Stimulated activated naive B cell treated with anti-CD40 and anti-IgM and Interleukin-4, amounts not matched to agents 10 μg/mL and 1 μg/mL and 100 μg/mL, for 72 hours (primary cell): Measurements from ENCODE around the gene ADIRF.
A peak's percentile ranks its signal among the peaks of the same experiment; 100 is the strongest.

Experiments used
- ATAC-seq, 2 donors: fragments of 150-1000 bp; cut with Tn5 transposase; replicated peaks; 2 replicates each; pipeline ENCODE4 v1.10.0; 2021; ENCODE audit warnings: moderate library complexity in 1 of 2
- DNase-seq: peaks from one replicate; pipeline ENCODE4 v3.0.0; 2021
- H3K27ac Mint-ChIP-seq: one replicate; pipeline ENCODE4 v1.8.0; 2022; ENCODE audit warnings: mild to moderate bottlenecking, mixed read lengths
- H3K27me3 Mint-ChIP-seq, 2 donors: one replicate each; pipeline ENCODE4 v1.8.0; 2022; ENCODE audit warnings: mixed read lengths in 2 of 2
- H3K36me3 Mint-ChIP-seq, 2 donors: one replicate each; pipeline ENCODE4 v1.8.0; 2022; ENCODE audit warnings: mixed read lengths in 2 of 2, mild to moderate bottlenecking in 1 of 2
- H3K4me1 Mint-ChIP-seq, 2 donors: one replicate each; pipeline ENCODE4 v1.8.0; 2022; ENCODE audit warnings: mixed read lengths in 2 of 2, mild to moderate bottlenecking in 1 of 2
- H3K4me3 Mint-ChIP-seq, 2 donors: one replicate each; pipeline ENCODE4 v1.8.0; 2022; ENCODE audit warnings: mild to moderate bottlenecking in 2 of 2, mixed read lengths in 2 of 2, moderate library complexity in 1 of 2
- H3K9me3 Mint-ChIP-seq, 2 donors: one replicate each; pipeline ENCODE4 v1.8.0; 2022; ENCODE audit warnings: mixed read lengths in 2 of 2, mild to moderate bottlenecking in 1 of 2

Gene ADIRF

DNA sequence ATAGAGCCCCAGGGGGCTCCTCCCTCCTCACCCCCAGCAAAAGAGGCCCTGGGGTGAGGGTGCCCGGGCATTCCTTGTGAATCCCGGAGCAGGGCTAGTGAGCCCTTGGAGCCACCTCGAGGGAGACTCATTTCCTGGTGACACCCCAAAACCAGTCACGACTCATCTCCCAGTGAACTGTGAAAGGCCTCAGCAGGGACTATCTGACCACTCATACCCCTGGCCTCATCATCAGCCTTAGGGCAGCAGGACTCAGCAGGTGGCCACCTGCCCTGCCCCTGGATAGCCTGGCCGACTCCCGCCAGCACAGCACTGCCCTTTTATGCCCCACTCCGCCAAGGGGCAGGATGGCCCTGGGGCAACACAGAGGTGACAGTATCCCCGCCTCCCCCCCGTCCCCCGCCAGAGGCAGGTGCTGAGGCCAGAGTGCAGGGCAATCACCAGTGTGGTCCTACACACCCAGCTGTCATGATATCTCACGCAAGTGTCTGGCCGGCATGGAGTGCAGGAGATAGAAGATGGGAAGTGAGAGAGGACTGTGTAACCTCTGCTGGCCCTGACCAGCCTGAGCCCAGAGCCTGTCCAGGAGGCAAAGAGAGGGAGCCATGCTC lies 6.7 kb upstream of the ADIRF start:
- no peaks in the 10 kb centered on the region for H3K9me3 Mint-ChIP-seq
- DNase-seq (no peak), ATAC-seq (no peak)
- H3K27ac Mint-ChIP-seq = no peak overlapping the region
- peaks cover 18 to 20% of the 10 kb centered on the region in 2 donors for H3K4me1 Mint-ChIP-seq
- H3K27me3 Mint-ChIP-seq = peaks cover 14 to 22% of the 10 kb centered on the region in 2 donors
- no peaks in the 10 kb centered on the region for H3K36me3 Mint-ChIP-seq
- no peak overlapping the region for H3K4me3 Mint-ChIP-seq

DNA sequence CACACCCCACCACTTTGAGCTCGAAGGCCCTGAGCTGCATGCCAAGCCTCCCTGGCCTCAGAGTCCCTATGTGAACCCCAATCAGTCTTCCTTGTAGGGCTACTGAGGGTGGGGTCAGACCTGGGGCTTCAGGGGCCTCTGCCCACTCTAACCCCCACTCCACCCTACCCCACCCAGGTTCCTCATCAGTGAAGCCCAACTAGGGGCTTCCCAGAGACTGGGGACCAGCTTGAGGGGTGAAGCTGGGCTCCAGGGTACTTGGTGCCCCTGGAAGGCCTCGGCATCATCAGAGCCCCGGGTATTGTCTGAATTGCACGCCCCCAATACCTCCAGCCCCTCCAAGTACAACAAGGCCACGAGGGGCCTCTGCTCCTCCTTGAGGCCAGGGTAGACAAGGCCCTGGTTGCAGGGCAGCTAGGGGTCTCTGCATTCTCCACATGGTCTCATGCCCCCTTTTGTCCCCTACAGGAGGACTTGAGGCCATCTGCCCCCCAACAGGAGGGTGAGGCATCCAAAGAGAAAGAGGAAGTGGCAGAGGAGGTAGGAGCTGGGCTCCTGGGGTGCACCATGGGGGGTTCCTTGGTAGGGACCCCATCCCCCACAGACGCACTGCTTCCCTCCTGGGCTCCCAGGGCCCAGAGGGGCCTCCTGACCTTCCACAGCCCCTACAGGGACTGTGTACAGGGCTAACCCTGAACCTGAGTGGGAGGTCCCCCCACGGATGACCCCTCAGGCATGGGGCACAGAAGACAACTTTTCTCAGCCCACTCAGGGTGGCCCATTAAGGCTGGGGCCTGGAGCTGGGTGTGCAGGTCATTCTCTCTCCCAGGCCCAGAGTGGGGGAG lies 5.9 kb upstream of the ADIRF start:
- Mint-ChIP-seq H3K27me3 (peaks cover 12 to 15% of the 10 kb centered on the region in 2 donors), H3K36me3 (no peaks in the 10 kb centered on the region), H3K9me3 (no peaks in the 10 kb centered on the region), H3K27ac (no peak overlapping the region), H3K4me3 (no peak overlapping the region), H3K4me1 (peaks cover 19 to 21% of the 10 kb centered on the region in 2 donors)
- DNase-seq (no peak), ATAC-seq (no peak)

DNA sequence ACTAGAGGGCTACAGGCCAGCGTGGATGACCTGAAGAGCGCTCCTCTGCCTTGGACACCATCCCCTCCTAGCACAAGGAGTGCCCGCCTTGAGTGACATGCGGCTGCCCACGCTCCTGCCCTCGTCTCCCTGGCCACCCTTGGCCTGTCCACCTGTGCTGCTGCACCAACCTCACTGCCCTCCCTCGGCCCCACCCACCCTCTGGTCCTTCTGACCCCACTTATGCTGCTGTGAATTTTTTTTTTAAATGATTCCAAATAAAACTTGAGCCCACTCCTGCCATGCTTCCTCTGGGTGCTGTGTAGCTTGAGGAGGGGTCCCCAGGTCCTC lies 5.3 kb upstream of the ADIRF start:
- H3K4me1 Mint-ChIP-seq = peaks cover 16 to 23% of the 10 kb centered on the region in 2 donors
- no peak for DNase-seq
- no peak overlapping the region for H3K27ac Mint-ChIP-seq
- no peak overlapping the region for H3K4me3 Mint-ChIP-seq
- no peak for ATAC-seq
- no peaks in the 10 kb centered on the region for H3K36me3 Mint-ChIP-seq
- peaks cover 9 to 12% of the 10 kb centered on the region in 2 donors for H3K27me3 Mint-ChIP-seq
- H3K9me3 Mint-ChIP-seq = no peaks in the 10 kb centered on the region

- H3K27ac Mint-ChIP-seq = peak overlapping the region; percentile 47
- H3K36me3 Mint-ChIP-seq = no peaks in the 10 kb centered on the region
- no peak for DNase-seq
- peaks cover 16 to 25% of the 10 kb centered on the region in 2 donors for H3K4me1 Mint-ChIP-seq
- ATAC-seq = no peak
- peaks cover 8 to 12% of the 10 kb centered on the region in 2 donors for H3K27me3 Mint-ChIP-seq
- no peak overlapping the region for H3K4me3 Mint-ChIP-seq
- H3K9me3 Mint-ChIP-seq = no peaks in the 10 kb centered on the region
Measured at GRCh38 chr10:86963341-86963919, 4.9 kb upstream of the ADIRF start.

GRCh38 chr10:86964061-86964846 lies 4.0 kb upstream of the ADIRF start:
- peaks cover 16 to 30% of the 10 kb centered on the region in 2 donors for H3K4me1 Mint-ChIP-seq
- H3K4me3 Mint-ChIP-seq = no peak overlapping the region
- no peak for ATAC-seq
- no peak overlapping the region for H3K27ac Mint-ChIP-seq
- no peaks in the 10 kb centered on the region for H3K9me3 Mint-ChIP-seq
- peaks cover 4 to 15% of the 10 kb centered on the region in 2 donors for H3K27me3 Mint-ChIP-seq
- DNase-seq = no peak
- no peaks in the 10 kb centered on the region for H3K36me3 Mint-ChIP-seq

GRCh38 chr10:86964847-86965190 lies 3.5 kb upstream of the ADIRF start:
- Mint-ChIP-seq H3K4me3 (no peak overlapping the region), H3K27ac (no peak overlapping the region), H3K9me3 (no peaks in the 10 kb centered on the region), H3K36me3 (no peaks in the 10 kb centered on the region), H3K4me1 (peaks cover 16 to 30% of the 10 kb centered on the region in 2 donors), H3K27me3 (peaks cover 6 to 15% of the 10 kb centered on the region in 2 donors)
- no peak for DNase-seq
- ATAC-seq = no peak

- Mint-ChIP-seq H3K4me3 (peak overlapping the region; percentile 67 to 79), H3K36me3 (no peaks in the 10 kb centered on the region), H3K4me1 (peaks cover 16 to 36% of the 10 kb centered on the region in 2 donors), H3K27ac (peak overlapping the region; percentile 93), H3K9me3 (no peaks in the 10 kb centered on the region), H3K27me3 (peaks cover 7 to 10% of the 10 kb centered on the region in 2 donors)
- DNase-seq = no peak
- ATAC-seq = peak; percentile 43 to 45
Measured at GRCh38 chr10:86965986-86966654, 2.2 kb upstream of the ADIRF start.

DNA sequence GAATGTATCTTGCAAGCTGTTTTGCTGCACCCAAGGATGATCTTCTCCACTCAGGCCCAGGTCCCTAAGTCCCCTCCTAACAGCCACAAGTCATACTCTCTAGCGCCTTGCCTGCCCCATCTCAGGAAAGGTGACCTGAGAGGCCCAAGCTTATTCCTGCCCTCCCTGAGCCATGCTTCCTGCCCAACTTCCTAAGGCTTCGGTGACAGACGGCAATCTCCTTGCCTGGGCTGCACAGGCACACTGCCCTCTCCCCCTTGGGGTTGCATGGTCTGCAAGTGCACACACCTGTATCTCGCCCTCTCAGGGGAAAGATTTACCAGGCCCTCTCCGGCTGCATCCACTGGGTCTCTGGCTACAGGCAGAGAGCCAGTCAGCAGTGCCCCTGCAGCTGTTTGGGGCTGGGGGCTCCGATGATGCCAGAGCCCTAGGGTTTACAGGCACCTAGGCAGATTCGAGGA lies 771 bp upstream of the ADIRF start:
- Mint-ChIP-seq H3K27me3 (peaks cover 8 to 10% of the 10 kb centered on the region in 2 donors), H3K4me1 (peaks cover 23 to 41% of the 10 kb centered on the region in 2 donors), H3K9me3 (no peaks in the 10 kb centered on the region), H3K36me3 (no peaks in the 10 kb centered on the region), H3K4me3 (no peak overlapping the region), H3K27ac (peak overlapping the region; percentile 7)
- ATAC-seq = no peak
- no peak for DNase-seq

GRCh38 chr10:86968994-86969355 lies 693 bp downstream of the ADIRF start:
- DNase-seq = no peak
- Mint-ChIP-seq H3K4me3 (peak overlapping the region in 1 of 2 donors; percentile 32), H3K36me3 (no peaks in the 10 kb centered on the region), H3K9me3 (no peaks in the 10 kb centered on the region), H3K4me1 (peaks cover 28 to 41% of the 10 kb centered on the region in 2 donors), H3K27me3 (peaks cover 10 to 16% of the 10 kb centered on the region in 2 donors), H3K27ac (no peak overlapping the region)
- no peak for ATAC-seq

DNA sequence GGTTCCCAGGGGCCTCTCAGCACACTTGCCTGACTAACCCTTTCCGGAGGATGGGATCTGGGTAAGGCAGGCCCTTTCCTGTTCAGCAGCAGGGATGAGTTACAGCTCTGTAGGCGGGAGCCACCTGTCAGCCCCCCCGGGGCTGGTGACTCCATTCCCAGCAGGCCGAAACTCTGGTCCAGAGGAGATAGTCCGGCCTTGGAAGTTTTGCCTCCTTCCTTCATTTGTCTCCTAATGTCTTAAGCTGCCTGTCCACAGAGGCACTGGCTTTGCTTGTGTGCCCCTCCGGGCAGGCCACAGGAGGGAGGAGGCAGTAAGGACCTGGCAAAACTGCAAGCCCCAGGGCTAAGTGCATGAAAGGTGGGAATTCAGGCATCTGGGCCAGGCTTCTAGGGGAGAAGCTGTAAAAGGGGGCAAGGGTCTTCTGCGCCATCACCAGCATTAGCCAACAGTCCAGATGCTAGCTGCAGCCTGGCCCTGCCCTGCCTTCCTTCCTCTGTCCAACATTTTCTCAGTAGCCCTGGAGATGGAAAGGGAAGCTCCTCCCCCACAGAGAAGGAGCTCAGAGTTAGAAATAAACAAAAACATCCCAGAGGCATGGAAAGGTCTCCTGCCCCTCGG lies 1.2 kb downstream of the ADIRF start:
- H3K4me3 Mint-ChIP-seq = peak overlapping the region in 1 of 2 donors; percentile 21
- peaks cover 10 to 16% of the 10 kb centered on the region in 2 donors for H3K27me3 Mint-ChIP-seq

DNA sequence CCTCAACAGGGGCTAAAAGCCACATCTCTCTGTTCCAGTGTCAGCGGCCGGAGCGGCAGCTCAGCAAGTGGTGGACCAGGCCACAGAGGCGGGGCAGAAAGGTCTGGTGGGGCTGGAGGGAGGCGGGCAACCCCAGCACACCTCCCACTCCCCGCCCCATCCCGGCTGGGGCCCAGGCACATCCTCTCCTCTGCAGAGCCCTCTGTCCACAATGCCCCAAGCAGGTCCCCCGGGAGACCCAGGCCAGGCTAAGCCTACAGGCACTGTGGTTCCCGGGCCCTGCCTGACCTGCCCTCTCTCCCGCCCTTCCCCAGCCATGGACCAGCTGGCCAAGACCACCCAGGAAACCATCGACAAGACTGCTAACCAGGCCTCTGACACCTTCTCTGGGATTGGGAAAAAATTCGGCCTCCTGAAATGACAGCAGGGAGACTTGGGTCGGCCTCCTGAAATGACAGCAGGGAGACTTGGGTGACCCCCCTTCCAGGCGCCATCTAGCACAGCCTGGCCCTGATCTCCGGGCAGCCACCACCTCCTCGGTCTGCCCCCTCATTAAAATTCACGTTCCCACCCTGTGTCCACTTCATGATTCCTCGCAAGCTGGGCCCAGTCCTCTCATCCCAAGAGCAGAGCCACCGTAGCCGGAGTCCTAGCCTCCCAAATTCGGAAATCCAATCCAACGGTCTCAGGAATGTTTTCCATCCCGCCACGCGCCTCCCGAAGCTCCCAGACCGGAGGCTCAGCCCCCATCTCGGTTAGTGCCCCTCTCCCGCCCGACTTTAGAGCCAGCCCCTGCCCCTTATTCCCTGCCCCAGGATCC lies 2.1 kb downstream of the ADIRF start:
- Mint-ChIP-seq H3K4me3 (peak overlapping the region; percentile 85 to 86), H3K4me1 (peaks cover 26 to 37% of the 10 kb centered on the region in 2 donors), H3K9me3 (no peaks in the 10 kb centered on the region), H3K36me3 (no peaks in the 10 kb centered on the region), H3K27ac (peak overlapping the region; percentile 91), H3K27me3 (peaks cover 10 to 16% of the 10 kb centered on the region in 2 donors)
- DNase-seq (no peak), ATAC-seq (no peak)

More for the DNA sequence above, 1.2 kb downstream of the ADIRF start:
- H3K4me1 Mint-ChIP-seq = peaks cover 28 to 41% of the 10 kb centered on the region in 2 donors
- no peaks in the 10 kb centered on the region for H3K9me3 Mint-ChIP-seq
- DNase-seq = no peak
- no peaks in the 10 kb centered on the region for H3K36me3 Mint-ChIP-seq
- H3K27ac Mint-ChIP-seq = no peak overlapping the region
- ATAC-seq = no peak

- H3K4me1 Mint-ChIP-seq = peaks cover 21 to 32% of the 10 kb centered on the region in 2 donors
- no peaks in the 10 kb centered on the region for H3K9me3 Mint-ChIP-seq
- peak overlapping the region; percentile 91 for H3K27ac Mint-ChIP-seq
- peaks cover 10 to 16% of the 10 kb centered on the region in 2 donors for H3K27me3 Mint-ChIP-seq
- DNase-seq (no peak), ATAC-seq (no peak)
- H3K36me3 Mint-ChIP-seq = no peaks in the 10 kb centered on the region
- peak overlapping the region; percentile 85 to 86 for H3K4me3 Mint-ChIP-seq
Measured at GRCh38 chr10:86970982-86971231, 2.6 kb downstream of the ADIRF start.
